GM18508 (cell line): ENCODE results near the gene TUBGCP6.

ENCODE experiments used
- ATAC-seq: cut with Tn5 transposase; IDR thresholded peaks from one replicate; pipeline ENCODE4 v1.9.1; 2021; ENCODE audit warnings: moderate number of reproducible peaks; ENCODE audit not compliant: insufficient read depth, unreplicated experiment

Gene TUBGCP6

GRCh38 chr22:50264946-50265669 is 20.3 kb upstream of the TUBGCP6 start:
- no peak for ATAC-seq

- ATAC-seq: no peak
Observed at GRCh38 chr22:50264104-50264745, 19.4 kb upstream of the TUBGCP6 start.

- ATAC-seq: no peak
Observed at GRCh38 chr22:50262973-50263617, 18.3 kb upstream of the TUBGCP6 start.

- ATAC-seq: no peak
Observed at GRCh38 chr22:50262460-50262911, 17.7 kb upstream of the TUBGCP6 start.

GRCh38 chr22:50261615-50262459 is 17.0 kb upstream of the TUBGCP6 start, which contains the start of gene MAPK12:
TSS of gene MAPK12 (minus strand) at chr22:50261683. CDS start at chr22:50261509, 174 bp downstream.
- no peak for ATAC-seq

GRCh38 chr22:50260801-50261614 is 16.2 kb upstream of the TUBGCP6 start:
- no peak for ATAC-seq

- no peak for ATAC-seq
Observed at GRCh38 chr22:50260434-50260800, 15.6 kb upstream of the TUBGCP6 start.

GRCh38 chr22:50259302-50259701 is 14.5 kb upstream of the TUBGCP6 start:
- no peak for ATAC-seq

- no peak for ATAC-seq
Observed at GRCh38 chr22:50258361-50259292, 13.8 kb upstream of the TUBGCP6 start.

GRCh38 chr22:50257451-50258360 is 12.9 kb upstream of the TUBGCP6 start:
- ATAC-seq: no peak

- ATAC-seq: no peak
Observed at GRCh38 chr22:50257041-50257440, 12.2 kb upstream of the TUBGCP6 start.

GRCh38 chr22:50256258-50256862 is 11.5 kb upstream of the TUBGCP6 start:
- ATAC-seq: no peak

GRCh38 chr22:50255607-50256006 is 10.8 kb upstream of the TUBGCP6 start:
- ATAC-seq: no peak

GRCh38 chr22:50255099-50255498 is 10.3 kb upstream of the TUBGCP6 start:
- no peak for ATAC-seq

GRCh38 chr22:50253941-50254340 is 9.1 kb upstream of the TUBGCP6 start:
- ATAC-seq: no peak

GRCh38 chr22:50253046-50253915 is 8.5 kb upstream of the TUBGCP6 start:
- ATAC-seq: no peak
